SH-SY5Y (cell line): ENCODE results near the gene ADRA1B.

Source experiments
- GATA2 ChIP-seq: IDR thresholded peaks from 2 replicates; pipeline ENCODE4 v1.6.1; 2011; ENCODE audit warnings: mild to moderate bottlenecking, low read depth, low read length
- GATA3 ChIP-seq: IDR thresholded peaks from 2 replicates; pipeline ENCODE4 v1.6.1; 2011; ENCODE audit warnings: low read depth, mild to moderate bottlenecking, low read length, moderate library complexity

DNA sequence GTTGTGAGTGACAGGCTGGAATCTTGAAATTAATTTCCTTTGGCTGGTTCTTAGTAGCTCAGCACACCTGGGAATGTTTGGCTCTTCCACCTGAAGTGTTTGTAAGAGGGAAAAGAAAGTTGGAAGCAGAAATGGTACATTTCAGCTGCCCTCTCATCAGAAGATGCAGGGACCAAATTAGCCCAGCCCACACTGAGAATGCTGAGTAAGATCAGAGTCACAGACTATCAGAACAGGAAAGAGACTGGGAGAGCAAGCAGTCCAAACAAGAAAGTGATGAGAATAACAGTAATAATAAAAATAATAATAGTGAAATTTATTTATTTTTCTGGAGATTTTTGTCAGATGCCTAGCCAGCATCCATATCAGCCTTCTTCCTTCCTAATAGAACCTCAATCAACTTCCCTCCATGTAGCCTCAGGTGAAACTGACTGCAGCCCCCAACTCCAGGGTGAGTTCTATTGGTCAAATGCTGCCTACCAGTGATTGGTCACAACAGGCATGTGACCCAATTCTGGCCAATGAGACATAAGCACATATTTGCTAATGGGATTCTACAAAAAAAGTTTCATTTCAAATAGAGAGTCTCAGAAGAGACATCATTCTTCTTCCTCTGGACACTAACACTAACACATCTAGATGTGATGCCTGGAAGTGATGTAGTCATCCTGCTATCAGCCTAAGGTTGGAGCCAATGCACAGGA lies 31.2 kb upstream of the ADRA1B start:
- no peak for TF ChIP-seq GATA3
- TF ChIP-seq GATA2 = no peak
